NCI-H2227 (cell line): ENCODE data around the gene ZNF862.

Experiments used
- DNase-seq: peaks from one replicate; lab custom pipeline; 2025; ENCODE audit not compliant: unreplicated experiment; lab: John Stamatoyannopoulos, UW

Gene ZNF862

DNA sequence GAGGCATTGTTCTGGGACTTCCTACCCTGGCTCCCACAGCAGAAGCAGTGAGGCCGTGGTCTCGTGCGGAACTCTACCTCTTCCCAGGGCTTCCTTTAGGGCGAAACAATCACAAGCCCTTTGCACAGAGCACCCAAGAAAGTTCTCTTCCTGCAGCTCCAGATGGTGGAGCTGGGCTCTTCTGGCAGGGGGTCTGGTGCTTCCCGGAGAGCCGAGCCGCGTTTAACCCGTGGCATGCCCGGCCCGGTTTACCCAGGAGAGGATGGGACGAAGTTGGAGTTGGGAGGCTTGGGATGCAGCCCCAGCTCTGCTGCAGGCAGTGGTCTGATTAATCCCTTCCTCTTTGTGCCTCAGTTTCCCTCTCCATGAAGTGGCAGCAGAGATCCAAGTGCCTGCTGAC is 26.6 kb downstream of the ZNF862 start:
- no peak for DNase-seq

DNA sequence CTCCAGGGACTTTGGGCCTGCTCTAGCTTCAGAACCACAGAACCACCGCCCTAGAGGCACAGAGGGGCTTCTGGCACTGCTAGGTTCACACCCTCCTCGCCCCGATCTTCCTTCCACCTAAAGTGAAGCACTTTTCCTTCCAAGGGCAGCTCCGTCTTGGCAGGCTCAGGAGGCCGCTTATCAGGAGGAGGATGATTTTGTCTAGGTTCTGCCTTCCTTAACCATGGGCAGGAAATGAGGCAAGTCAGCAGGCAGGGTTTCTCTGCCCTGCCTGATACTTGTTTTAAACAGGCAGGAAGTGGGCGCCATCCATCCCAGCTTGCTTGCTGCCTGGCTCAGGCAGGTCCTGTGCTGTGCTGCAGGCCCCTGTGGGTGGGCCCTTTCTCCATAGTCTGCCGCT is 27.3 kb downstream of the ZNF862 start:
- DNase-seq, result no peak

DNA sequence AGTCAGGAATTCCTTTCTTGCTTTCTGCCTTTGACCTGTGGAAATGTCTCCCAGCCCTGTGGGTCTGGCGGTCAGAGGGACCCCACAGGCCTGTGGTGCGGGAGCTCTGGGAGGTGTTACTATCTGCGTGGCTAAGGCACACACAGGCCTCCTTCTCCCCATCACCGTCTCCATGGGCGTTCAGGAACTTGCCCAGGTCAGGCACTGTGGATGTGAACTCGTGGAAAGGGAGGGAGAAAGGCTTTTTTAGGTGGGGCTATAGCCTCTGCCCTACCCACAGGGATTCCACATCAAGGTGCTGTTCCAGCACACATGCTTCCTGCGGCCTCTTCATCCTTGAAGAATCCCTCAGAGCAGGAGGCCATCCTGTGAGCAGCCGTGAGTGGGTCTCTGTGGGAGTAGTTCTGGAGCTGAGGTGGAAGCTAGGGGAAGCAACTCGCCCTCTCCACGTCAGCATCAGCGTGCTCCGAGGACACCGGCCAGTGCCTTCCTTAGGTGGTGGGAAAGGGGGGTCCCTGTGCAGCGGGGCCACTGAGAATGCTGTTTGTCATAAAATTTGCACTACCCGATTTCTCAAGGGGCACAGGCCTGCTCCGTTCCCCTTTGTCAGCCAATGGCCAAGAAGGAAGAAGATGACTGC is 28.1 kb downstream of the ZNF862 start:
- no peak for DNase-seq

DNA sequence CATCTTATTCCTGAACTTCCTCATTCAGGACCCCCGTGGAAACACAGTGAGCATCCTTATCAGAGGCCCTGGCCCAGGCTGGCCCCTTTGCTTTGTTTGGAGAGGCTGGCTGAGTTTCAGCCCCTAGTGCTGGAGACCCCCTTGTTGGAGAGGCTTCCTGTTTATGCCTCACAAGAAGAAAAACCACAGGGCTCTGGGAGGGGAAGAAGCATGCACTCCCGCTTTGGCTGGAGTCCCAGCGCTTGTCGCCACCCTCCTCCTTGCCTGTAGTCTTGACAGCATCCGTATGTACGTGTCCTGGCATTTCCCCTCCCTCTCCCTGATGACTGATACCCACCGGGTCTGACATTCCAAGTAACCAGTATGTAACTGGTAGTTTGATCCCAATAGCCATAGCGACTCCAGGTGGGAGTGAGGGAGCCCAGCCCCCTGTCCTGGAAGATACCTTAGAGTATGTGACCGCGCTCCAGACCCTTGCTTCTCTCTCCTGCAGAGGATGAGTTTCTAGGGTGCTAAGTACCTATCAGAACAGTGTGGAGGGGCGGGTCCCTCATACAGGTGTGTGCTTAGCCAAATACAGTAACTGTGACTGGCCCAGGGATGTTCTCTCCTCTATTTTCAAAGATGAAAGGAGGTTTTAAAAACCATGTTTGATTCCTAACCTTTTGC is 28.7 kb downstream of the ZNF862 start:
- DNase-seq, result no peak

DNA sequence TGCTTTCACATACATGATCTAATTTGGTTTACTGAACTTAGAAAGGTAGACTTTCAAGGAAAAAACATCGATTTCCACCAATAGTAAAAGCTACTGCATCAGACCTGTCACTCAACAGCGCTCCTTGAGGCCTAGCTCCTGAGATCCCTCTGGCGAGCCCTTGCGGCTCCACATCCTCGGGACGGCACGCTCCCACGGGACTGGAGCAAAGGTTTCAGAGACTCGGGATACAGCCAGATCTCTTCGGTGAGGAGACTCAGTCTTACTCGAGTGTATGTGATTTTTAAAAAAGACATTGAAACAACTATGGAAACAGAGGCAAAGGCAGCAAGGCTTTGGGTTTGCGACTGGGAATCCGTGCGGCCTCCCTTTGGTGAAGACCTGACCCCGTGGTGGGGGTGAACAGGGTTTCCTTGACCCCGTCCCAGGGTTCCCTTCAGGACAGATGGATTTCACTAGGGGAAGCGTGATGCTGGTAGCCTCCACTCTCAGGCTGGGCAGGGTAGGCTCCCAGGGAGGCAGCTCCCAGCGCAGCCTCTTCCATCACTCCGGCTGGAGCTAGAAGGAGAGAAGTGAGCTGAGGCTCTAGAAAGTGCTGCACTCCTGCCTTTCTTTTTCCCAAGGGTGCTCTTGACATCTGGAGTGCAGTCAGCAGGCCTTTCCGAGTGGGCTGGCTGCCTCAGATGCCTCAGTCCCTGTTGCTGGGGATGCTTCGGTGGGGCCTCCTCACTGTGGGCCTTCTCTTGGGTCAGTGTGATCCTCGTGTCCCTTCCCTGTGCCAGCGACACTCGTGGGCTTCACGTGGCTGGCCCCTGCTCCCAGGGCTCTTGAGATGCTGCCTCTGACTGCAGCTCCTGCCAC is 29.8 kb downstream of the ZNF862 start:
- DNase-seq, result no peak

DNA sequence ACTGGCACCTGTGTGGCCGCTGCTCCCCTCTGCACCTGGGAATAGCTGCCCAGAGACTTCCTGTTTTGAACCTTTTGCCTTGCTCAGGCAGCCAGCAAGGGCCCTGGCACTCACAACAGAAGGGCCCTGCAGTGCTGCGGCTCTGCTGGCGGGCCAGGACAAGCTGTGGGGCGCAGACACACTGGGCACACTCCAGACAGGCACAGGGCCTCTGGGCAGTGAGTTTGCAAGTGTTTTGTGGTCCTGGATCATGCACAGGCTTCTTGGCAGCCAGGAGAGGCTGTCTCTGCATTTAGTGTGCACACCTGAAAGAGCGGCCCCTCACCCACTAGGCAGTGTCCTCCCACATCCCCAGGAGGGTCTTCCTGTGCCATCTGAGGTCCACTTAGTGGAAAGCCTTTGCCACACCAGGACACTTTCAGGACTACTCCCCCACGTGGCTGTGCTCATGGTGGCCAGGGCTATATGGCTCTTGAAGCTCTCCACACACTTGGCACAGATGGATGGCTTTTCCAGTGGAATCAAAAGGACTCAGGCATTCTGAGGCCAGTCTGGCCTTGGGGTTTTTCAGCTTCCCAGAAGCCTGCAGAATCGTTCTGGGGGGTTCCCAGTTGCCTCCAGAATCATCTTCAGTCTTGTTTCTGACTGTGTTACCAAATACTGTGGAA is 30.6 kb downstream of the ZNF862 start:
- DNase-seq, result no peak

DNA sequence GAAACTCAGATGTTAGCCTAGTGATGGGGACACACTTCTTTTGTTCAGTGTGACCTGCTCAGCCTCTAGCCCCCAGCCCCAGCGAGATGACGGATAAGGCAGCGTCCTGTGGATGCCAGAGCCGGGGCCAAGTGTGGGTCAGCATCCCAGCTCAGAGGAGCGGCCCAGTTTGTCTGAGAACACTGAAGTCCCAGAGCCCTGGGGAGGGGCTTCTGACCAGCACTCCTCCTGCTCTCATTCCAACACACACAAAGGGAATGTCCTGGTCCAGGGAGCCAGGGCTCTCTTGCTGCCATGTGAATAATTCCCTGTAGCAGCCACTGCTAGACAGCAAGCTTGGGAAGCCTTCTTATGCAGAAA is 31.1 kb downstream of the ZNF862 start:
- no peak for DNase-seq

DNA sequence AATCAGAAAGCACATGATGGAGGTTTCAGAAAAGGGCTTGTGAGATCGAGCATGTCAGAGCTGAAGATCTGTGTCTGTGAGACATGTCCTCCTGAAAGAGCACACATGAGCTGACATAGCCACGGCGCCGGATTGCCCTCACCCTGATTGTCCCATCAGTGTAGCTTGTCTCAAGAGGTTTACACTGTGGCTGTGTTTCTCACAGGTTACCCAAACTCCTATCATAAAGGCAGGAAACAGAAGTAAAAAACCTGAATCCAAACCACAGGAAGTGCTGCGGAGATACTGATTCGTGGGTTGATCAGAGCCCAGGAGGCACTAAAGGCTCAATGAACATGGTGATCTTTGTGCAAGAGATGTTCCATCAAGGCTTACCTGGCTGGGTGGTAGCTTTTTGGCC is 31.7 kb downstream of the ZNF862 start:
- DNase-seq, result no peak

DNA sequence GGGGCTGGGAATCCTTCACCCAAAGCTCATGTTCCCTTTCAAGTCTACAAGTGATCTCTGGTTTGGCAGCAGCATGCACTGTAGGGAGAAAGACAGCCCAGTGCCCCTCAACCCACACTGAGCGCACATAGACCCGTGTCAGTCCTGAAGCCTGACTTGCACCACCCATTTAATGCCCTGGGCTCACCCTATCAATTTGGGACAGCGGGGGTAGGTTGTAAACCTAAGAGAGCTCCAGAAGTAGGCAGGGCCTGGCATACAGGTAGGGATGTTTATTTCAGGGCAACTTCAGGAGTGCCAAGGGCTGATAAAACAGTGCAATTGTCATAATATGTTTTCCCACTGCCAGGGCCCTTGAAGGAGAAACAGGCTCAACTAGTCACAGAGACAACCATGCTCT is 32.1 kb downstream of the ZNF862 start:
- no peak for DNase-seq

DNA sequence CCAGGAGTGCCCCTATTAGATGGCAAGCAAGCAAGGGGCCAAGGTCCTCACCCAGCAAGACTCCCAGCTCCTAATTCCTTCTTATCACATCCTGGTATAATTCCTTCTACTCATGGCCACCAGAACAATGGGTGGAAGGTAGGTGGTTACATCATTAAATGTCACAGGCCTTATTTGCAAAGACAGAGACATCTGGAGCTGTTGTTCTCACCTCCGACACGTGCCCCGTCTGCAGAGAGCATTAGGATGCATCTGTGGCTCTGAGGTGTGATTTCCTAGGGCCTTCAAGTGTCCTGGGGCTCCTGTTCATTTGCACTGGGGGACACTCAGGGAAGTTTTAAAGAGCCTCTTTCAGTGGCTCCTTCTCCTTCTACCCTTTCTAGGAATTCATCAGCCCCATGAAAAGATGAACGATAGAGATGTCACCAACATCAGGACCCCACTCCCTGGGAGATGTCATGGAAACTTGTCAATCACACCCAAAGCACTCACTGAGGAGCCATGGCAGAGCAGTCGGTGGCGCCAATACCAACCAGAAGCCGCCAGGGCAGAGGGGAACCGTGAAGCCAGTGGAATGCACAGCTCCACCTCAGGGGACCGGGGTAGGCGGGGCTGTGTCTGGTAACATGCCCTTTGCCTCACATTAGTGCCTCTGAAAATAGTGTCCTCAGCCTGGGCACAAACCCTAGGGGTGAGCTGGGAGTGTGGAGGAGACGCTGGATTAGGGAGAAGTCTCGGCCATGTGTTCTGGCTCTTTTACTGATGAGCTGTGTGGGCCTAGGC is 32.7 kb downstream of the ZNF862 start:
- no peak for DNase-seq

DNA sequence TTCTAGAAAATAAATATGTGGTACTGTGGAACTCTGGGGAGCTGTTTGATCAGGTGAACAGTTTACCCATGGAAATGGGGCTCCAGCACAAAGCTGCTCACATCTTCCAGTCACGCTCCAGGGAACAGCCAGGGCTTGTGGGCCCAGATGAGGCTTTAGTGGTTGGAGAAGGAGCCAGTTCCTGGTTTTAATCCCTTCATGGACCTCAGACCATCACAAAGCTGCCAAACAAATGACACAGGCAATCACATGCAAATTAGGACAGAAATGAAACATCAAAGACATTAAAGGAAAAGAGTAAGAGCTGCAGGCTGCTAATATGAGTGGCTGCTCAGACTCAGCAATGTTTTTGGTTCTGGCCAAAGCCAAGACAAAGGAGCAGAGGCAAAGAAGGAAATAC is 33.4 kb downstream of the ZNF862 start:
- DNase-seq, result no peak

DNA sequence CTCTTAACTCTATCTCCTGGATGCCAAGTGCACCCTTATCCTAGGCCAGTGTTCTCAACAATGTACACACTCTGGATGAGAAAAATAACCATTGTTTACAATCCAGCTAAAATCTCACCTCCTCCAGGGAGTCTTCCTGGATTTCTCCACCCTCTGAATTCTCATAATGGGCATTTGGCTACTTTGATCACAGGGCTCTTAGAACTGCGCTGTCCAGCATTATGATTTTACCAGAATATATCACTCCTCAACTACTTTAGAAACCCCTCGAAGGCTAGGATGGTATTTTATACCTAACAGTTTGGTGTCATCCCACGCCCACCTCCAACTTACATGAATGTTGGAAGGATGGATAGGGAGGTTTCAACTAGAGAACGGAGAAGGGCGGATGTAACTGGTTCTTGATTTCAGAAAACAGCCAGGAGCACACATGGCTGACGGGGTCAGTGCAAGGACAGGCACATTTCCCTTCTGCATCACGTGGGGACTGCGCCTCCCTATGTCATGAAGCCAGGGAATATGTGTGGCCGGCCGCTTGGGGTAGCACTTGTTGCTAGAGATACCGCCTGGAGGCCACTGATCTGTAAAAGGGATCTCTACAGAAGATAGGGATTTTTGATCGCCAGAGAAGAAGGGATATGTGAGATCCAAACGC is 34.4 kb downstream of the ZNF862 start:
- DNase-seq, result peak; percentile 85

DNA sequence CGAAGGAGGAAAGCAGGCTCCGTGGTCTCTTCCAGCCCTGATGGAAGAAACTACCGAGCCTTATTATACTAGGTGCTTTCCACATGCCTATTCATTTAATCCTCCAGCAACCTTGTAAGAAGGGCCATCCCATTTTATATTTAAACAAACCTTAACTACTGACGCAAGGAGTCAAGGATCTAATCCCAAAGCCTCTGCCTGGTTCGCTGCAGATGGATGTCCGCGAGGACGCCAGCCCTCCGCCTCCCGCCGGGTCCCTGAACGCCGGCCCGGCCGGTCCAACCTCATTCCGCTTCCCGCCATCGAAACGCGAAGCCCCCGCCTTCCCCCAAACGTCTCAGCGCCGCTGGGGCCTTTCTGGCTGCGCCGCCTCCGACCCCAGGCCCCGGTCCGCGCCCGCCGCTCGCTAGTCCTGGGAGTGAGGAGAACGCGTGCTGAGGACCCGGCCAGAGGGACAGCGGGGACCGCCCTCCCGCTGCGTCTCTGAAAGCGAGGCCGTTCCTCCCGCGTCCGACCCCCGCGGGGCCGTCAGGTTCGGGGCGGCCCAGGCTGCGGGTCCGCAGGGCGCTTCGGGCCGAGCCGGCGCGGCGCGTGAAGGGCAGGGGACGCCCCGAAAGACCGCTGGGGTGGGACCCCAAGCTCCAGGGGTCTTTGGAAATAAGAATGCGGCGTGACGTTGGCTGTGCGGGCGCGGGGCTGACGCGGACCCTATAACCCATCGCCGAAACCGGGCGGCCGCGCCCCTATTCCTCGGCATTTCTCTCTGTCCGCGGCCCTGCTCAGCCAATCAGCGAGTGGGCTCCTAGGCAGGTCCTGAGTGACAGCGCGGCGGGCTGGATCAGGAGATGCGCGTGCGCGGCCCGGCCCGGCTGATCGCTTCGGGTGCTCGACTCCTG is 35.1 kb downstream of the ZNF862 start, which contains the start of gene ATP6V0E2:
ATP6V0E2 (plus strand) TSS at position 896 of the 896 bp plus-strand sequence. CDS start 97 bp downstream, outside the sequence.
- DNase-seq, result peak; percentile 98

DNA sequence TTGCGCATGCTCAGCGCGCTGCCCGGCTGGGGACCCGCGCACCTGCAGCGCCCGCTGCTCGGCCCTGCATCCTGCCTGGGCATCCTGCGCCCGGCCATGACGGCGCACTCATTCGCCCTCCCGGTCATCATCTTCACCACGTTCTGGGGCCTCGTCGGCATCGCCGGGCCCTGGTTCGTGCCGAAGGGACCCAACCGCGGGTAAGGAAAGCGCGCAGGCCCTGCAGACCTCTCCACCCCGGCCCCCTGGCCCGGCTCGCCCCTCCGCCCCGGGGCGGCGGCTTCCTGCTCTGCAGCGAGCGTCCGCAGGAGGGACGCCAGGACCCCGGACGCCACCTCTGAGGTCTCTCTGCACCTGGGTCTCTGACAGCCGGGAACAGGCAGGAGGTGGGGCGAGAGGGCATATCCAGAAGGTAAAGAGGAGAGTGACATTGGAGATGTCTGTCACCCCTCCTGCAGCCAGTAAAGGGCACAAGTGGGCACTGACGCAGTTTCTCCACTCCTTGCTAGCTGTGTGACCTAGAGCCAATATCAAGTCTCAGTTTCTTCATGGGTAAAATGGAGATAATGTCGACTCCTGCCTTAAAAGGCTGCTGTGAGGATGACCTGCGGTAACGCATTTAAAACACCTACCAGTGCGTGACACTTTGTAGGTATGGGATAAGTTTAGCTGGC is 35.9 kb downstream of the ZNF862 start:
- no peak for DNase-seq

DNA sequence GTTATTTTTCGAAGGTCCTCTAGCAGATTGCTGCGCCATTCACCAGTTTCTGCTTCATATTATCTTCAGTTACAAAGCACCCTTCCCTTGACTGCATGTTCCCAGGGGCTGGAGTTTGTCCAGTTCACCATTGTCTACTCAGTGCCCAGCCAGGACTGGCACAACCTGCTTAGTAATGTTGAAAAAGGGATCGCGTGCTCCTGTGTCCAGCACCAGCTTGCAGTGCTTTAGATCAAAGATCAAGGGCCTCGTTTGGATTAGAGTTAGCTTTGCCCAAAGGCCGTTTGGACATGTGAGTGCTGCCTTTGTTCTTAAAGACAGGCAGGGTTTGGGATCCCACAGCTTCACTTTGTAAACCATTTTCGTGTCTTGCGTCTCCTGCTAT is 36.5 kb downstream of the ZNF862 start:
- DNase-seq, result no peak

DNA sequence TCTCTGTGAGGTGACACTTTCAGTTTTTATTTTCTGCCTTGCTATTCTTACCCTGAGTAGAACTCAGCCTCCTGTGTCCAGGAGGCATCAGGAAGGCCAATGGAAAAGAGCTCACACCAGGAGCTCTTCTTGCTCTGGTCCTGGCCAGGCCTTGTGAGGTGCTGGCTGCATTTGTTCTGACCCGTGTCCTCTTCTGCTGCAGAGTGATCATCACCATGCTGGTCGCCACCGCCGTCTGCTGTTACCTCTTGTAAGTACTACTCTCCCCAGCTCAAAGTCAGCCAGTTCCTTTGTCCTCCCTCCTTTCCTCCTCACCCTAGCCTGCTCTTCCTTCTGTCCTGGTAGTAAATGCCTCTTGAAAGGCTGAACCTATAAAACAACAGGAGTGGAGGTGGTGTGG is 37.2 kb downstream of the ZNF862 start:
- no peak for DNase-seq

DNA sequence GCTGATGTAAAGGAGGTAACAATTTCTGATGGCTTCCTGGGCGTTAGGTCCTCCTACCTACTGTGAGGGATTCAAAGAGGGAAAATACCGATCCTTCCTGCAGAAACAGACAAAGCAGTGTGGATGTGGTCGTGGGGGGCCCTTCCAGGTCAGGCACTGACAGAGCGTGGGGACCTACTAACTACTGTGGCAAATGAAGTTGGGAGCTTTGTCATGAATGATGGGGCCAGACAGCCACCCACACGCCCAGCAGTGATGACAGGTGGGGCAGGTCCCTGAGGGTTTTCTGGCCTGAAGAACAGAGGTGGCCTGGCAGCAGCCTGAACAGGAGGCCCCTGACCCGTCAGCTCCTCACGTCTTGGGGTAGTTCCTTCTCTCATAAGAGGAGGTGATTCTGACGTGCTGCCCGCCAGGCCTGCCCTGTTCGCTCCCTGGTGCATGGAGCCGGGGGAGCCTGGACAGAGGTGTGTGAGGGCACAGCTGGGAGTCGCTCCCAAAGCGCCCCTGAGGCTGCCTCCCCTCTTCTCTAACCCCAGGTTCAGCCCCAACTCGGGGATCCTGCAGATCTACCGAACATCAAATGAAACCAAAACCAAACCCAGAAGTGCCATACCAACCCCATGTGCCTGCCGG is 39.8 kb downstream of the ZNF862 start:
- DNase-seq, result no peak

DNA sequence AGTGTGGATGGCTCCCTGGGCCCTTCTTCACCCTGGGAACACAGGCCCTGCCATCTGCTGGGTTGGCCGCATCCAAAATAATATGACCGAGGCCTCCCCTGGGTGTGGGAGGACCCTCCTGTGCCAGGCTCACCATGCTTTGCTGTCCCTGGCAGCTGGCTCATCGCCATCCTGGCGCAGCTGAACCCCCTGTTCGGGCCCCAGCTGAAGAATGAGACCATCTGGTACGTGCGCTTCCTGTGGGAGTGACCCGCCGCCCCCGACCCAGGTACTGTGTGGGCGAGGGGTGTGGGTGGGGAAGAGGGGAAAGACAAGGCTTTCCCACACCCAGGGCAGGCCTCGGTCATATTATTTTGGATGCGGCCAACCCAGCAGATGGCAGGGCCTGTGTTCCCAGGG is 40.3 kb downstream of the ZNF862 start:
- no peak for DNase-seq
